Measurements from ENCODE around the gene BSG.

Gene BSG

GRCh38 chr19:531753-532560 lies 40.4 kb upstream of the BSG start, which contains the start of gene CDC34:
CDC34 (plus strand) TSS chr19:531760; CDS start chr19:531932, 172 bp downstream.
- peaks cover 11% of the 10 kb centered on the region; the same call in 1 of the 2 replicates for H3K36me3 ChIP-seq (ENCODE audit: insufficient read depth, low read length)
- no peaks in the 10 kb centered on the region for H3K9me3 ChIP-seq (ENCODE audit: low read depth, low read length)
- peak within 1 kb of the TSS; percentile 91 for H3K9ac ChIP-seq (ENCODE audit: insufficient read length)
- H3K4me3 ChIP-seq = peak within 1 kb of the TSS; percentile 92
- no peak for DNase-seq (ENCODE audit: low read depth, low spot score)
- H3K27ac ChIP-seq = peak within 1 kb of the TSS; percentile 81
- TF ChIP-seq FOXP2 (optimal IDR thresholded peaks at IDR 0.05; ENCODE audit: control extremely low read depth, extremely low read length, insufficient read depth) = no peak
- TF ChIP-seq EZH2 (IDR thresholded peaks at IDR 0.05) = no peak
- TF ChIP-seq POLR2AphosphoS5 (IDR thresholded peaks at IDR 0.05; ENCODE audit: borderline replicate concordance, low read depth, low read length) = no peak

DNA sequence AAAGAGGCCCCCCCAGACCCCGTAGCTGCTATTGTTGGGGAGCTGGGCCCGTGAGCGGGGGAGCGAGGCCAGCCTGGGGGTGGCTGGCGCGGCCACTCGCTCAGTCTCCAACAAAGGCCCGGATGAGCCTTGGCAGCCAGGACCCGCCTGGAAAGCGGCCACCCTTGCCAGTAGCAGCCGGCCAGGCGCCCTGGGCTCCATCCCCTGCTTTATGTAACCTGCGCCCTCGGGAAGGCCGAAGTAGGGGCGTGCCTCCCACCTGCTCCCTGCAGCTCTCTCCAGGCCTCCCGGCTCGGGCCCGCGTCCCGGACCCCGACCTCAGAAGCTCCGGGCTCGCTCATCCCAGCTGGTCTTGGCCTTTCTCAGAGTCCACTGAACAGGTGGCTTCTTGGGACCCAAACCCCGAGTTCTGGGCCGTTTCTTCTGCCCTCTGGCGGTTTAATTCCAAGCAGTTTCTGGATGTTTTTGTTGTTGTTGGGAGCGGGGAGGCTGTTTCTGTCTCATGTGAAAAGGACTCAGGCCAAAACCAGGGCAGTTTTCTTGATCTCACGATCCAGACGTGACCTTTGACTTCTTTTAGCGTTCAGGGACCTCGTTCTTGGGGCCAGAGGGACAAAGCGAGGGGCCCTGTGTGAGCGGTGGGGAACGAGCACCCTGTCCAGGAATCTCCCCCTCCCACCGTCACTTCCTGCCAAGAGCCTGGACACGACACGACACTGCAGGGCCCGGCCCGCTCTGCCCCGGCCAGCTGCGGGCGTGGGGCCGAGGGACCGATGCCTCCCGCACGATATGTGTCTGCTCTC lies 39.6 kb upstream of the BSG start:
- peaks cover 11% of the 10 kb centered on the region; the same call in 1 of the 2 replicates for H3K36me3 ChIP-seq (ENCODE audit: insufficient read depth, low read length)
- TF ChIP-seq FOXP2 (optimal IDR thresholded peaks at IDR 0.05; ENCODE audit: control extremely low read depth, extremely low read length, insufficient read depth) = no peak
- no peak for TF ChIP-seq EZH2 (IDR thresholded peaks at IDR 0.05)
- no peak for TF ChIP-seq POLR2AphosphoS5 (IDR thresholded peaks at IDR 0.05; ENCODE audit: borderline replicate concordance, low read depth, low read length)
- peak overlapping the region; percentile 81 for H3K4me3 ChIP-seq
- no peak for DNase-seq (ENCODE audit: low read depth, low spot score)
- no peaks in the 10 kb centered on the region for H3K9me3 ChIP-seq (ENCODE audit: low read depth, low read length)
- peak overlapping the region; percentile 91 for H3K9ac ChIP-seq (ENCODE audit: insufficient read length)
- no peak overlapping the region for H3K27ac ChIP-seq

- no peak for DNase-seq (ENCODE audit: low read depth, low spot score)
- Histone ChIP-seq H3K27ac (no peak overlapping the region), H3K36me3 (ENCODE audit: insufficient read depth, low read length) (peaks cover 13% of the 10 kb centered on the region; the same call in 1 of the 2 replicates)
Observed at GRCh38 chr19:533364-534058, 38.9 kb upstream of the BSG start.

DNA sequence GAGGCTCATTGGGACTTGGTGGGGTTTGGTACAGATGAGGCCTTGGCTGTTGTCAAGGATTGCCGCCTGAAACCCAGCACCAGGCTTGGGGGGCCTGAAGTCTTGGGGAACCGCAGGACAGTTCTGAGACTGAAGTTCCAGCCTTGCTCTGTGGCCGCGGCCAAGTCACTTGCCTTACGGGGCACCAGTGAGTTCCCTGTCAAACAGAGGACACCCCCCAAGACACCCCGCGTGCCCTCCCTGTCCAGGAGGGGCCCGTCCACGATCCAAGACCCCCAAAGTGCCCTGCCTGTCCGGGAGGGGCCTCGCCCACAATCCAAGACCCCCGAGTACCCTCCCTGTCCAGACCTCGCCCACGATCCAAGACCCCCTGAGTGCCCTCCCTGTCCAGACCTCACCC lies 38.3 kb upstream of the BSG start:
- TF ChIP-seq EZH2 (IDR thresholded peaks at IDR 0.05) = no peak
- no peak for TF ChIP-seq POLR2AphosphoS5 (IDR thresholded peaks at IDR 0.05; ENCODE audit: borderline replicate concordance, low read depth, low read length)
- Histone ChIP-seq H3K36me3 (ENCODE audit: insufficient read depth, low read length) (peaks cover 16% of the 10 kb centered on the region; the same call in 1 of the 2 replicates), H3K9me3 (ENCODE audit: low read depth, low read length) (no peaks in the 10 kb centered on the region), H3K4me3 (no peak overlapping the region), H3K27ac (no peak overlapping the region), H3K9ac (ENCODE audit: insufficient read length) (peak overlapping the region; percentile 91)
- DNase-seq (ENCODE audit: low read depth, low spot score) = no peak

More at GRCh38 chr19:533364-534058, 38.9 kb upstream of the BSG start:
- TF ChIP-seq FOXP2 (optimal IDR thresholded peaks at IDR 0.05; ENCODE audit: control extremely low read depth, extremely low read length, insufficient read depth) = no peak
- TF ChIP-seq POLR2AphosphoS5 (IDR thresholded peaks at IDR 0.05; ENCODE audit: borderline replicate concordance, low read depth, low read length) = no peak
- TF ChIP-seq EZH2 (IDR thresholded peaks at IDR 0.05) = no peak
- peak overlapping the region; percentile 81 for H3K4me3 ChIP-seq
- peak overlapping the region; percentile 91 for H3K9ac ChIP-seq (ENCODE audit: insufficient read length)
- H3K9me3 ChIP-seq (ENCODE audit: low read depth, low read length) = no peaks in the 10 kb centered on the region

DNA sequence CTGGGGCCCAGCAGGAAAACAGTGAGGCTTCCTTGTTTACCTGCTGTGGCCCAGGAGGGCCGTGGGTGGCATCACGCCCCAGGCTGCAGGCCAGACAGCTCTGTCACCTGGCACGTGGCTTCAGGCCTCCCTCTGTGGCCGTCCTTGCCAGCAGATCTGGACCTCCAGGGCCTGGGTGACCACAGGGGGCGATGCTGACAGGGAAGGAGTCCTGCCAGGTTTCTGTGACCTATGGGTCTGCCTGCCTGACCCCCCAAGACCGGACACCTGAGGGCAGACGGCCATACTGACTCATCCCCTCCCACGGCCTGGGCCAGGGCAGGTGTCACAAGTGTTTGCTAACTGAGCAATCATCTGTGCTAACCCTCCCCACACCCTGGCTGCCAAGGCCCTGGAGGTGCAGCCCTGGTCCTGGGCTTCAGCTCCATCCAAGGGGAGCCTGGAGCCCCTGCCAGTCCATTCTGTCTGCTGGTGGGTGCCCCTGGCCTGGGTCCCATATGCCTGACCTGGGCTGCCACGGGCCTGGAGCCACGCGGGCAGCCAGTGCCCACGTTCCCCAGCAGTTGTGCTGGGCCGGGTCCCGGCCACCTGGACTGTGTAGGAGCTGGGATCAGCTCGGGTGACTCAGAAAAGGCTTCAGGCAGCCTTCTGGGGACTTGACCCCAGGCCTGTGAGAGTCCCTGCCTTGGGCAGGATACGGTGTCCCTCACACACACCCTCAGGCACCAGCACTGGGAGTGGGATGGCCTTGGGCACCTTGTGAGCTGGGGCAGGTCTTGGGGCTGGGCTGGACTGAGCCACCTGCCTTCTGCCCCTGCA lies 37.2 kb upstream of the BSG start:
- H3K27ac ChIP-seq = no peak overlapping the region
- no peak overlapping the region for H3K9ac ChIP-seq (ENCODE audit: insufficient read length)
- DNase-seq (ENCODE audit: low read depth, low spot score) = no peak

GRCh38 chr19:536031-536880 lies 36.1 kb upstream of the BSG start:
- no peak overlapping the region for H3K27ac ChIP-seq
- DNase-seq (ENCODE audit: low read depth, low spot score) = no peak
- no peak overlapping the region for H3K9ac ChIP-seq (ENCODE audit: insufficient read length)
- H3K9me3 ChIP-seq (ENCODE audit: low read depth, low read length) = no peaks in the 10 kb centered on the region
- peaks cover 16% of the 10 kb centered on the region; the same call in 1 of the 2 replicates for H3K36me3 ChIP-seq (ENCODE audit: insufficient read depth, low read length)
- H3K4me3 ChIP-seq = no peak overlapping the region
- TF ChIP-seq EZH2 (IDR thresholded peaks at IDR 0.05) = no peak
- no peak for TF ChIP-seq POLR2AphosphoS5 (IDR thresholded peaks at IDR 0.05; ENCODE audit: borderline replicate concordance, low read depth, low read length)
- no peak for TF ChIP-seq FOXP2 (optimal IDR thresholded peaks at IDR 0.05; ENCODE audit: control extremely low read depth, extremely low read length, insufficient read depth)

More for the DNA sequence above, 37.2 kb upstream of the BSG start:
- Histone ChIP-seq H3K9me3 (ENCODE audit: low read depth, low read length) (no peaks in the 10 kb centered on the region), H3K4me3 (no peak overlapping the region), H3K36me3 (ENCODE audit: insufficient read depth, low read length) (peaks cover 16% of the 10 kb centered on the region; the same call in 1 of the 2 replicates)
- no peak for TF ChIP-seq EZH2 (IDR thresholded peaks at IDR 0.05)
- TF ChIP-seq POLR2AphosphoS5 (IDR thresholded peaks at IDR 0.05; ENCODE audit: borderline replicate concordance, low read depth, low read length) = no peak
- TF ChIP-seq FOXP2 (optimal IDR thresholded peaks at IDR 0.05; ENCODE audit: control extremely low read depth, extremely low read length, insufficient read depth) = no peak
